A673 (cell line): ENCODE data around the gene CDR2L.

Experiments used
- CTCF ChIP-seq: fragments of 300-800, 200-600 bp; sonication (generic); conservative IDR thresholded peaks from 2 replicates; pipeline ENCODE4 v1.5.1; 2017; ENCODE audit warnings: low read depth, mild to moderate bottlenecking, antibody characterized with exemption, low read length, moderate library complexity, mixed read lengths
- EZH2 ChIP-seq: fragments of 200-600 bp; sonication (generic); IDR thresholded peaks from 2 replicates; pipeline ENCODE4 v1.6.1; 2017; ENCODE audit warnings: borderline replicate concordance, low read depth, mild to moderate bottlenecking, mixed read lengths, antibody characterized with exemption, low read length; ENCODE audit not compliant: poor library complexity, severe bottlenecking

- no peak for TF ChIP-seq CTCF
- TF ChIP-seq EZH2, result no peak
Measured at GRCh38 chr17:75046407-75047289, 59.2 kb downstream of the CDR2L start, which contains the start of the genes ATP5PD and KCTD2.
